HPDE6-E6E7 (cell line): ENCODE results near the gene GALNT11.
"Not testable (repeated sequence)": the region's sequence is repeated elsewhere in the genome, so short reads cannot be mapped to it uniquely, and the experiment has no call there.

ENCODE experiments used
- DNase-seq: peaks from one replicate; pipeline ENCODE4 v3.0.0; 2011; ENCODE audit warnings: missing footprints; ENCODE audit errors: extremely low spot score

Gene GALNT11

DNA sequence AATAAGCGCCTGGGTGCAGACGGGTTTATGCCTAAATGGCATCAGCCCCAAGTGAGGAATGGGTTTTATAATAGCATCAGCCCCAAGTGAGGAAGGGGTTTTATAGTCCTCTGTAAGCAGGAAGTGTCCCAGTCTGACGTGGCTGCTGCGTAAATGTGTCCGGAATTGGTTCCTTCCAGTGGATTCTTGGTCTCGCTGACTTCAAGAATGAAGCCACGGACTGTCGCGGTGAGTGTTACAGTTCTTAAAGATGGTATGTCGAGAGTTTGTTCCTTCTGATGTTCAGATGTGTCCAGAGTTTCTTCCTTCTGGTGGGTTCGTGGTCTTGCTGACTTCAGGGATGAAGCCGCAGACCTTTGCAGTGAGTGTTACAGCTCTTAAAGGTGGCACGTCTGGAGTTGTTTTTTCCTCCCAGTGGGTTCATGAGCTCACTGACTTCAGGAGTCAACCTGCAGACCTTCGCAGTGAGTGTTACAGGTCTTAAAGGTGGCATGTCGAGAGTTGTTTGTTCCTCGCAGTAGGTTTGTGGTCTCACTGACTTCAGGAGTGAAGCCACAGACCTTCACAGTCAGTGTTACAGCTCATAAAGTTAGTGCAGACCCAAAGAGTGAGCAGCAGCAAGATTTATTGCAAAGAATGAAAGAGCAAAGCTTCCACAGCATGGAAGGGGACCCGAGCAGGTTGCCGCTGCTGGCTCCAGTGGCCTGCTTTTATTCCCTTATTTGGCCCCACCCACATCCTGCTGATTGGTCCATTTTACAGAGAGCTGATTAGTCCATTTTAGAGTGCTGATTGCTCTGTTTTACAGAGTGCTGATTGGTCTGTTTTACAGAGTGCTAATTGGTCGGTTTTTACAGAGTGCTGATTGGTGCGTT lies 2.3 kb downstream of the GALNT11 start:
- DNase-seq = not testable (repeated sequence)

DNA sequence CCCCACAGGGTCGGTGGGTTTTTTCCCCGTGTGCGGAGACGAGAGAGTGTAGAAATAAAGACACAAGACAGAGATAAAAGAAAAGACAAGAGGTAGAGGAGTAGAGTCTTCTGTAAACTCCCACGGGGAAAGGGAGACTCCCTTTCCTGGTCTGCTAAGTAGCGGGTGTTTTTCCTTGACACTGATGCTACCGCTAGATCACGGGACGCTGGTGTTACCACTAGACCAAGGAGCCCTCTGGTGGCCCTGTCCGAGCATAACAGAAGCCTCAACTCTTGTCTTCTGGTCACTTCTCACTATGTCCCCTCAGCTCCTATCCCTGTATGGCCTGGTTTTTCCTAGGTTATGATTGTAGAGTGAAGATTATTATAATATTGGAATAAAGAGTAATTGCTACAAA lies 4.6 kb downstream of the GALNT11 start:
- not testable (repeated sequence) for DNase-seq

DNA sequence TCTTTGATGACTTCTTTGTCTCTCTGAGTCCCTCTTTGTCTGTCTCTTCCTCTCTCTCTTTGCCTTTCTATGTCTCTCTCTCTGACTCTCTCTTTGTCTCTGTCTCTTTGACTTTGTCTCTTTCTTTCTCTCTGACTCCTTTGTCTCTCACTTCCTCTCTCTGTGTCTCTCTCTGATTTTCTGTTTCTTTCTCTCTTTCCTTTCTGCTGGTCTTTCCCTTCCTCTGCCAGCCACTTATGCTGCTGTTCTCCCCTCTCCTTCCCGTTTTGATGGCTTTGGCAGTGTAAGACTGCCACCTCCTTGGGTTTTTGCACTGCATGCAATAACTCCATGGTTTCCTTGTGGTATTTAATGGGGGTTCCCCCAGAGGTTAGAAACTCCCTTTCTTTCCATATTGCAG lies 5.2 kb downstream of the GALNT11 start:
- not testable (repeated sequence) for DNase-seq

DNA sequence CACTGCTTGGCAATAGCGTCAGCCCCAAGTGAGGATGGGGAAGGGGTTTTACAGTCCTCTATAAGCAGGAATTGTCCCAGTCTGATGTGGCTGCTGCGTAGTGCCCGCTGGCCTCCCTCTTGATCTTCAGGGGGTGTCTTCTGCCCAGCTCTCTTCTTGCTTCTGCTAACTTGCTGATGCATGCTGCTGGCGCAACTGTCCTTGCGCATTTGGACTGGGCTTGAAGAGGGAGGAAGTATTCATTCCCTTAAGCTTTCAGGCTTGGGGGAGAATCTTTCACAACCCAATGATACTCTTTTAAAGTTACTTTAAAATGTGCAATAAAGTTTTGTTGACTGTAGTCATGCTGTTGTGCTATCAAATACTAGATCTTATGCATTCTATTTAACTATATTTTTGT lies 10.3 kb downstream of the GALNT11 start:
- DNase-seq = no peak

DNA sequence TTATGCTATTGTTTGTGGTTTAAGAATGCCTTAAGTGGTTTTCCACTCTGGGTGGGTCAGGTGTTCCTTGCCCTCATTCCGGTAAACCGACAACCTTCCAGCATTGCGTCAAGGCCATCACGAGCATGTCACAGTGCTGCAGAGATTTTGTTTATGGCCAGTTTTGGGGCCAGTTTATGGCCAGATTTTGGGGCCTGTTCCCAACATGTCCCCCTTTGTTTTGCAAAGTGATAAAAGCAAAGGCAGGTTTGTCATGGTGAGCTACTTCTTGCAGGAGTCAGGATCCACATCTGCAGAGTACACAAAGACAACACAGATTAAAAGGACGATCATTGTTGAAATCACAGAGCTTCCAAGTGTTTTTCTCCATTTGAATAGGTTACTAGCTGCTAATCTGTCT lies 12.9 kb downstream of the GALNT11 start:
- DNase-seq = not testable (repeated sequence)

DNA sequence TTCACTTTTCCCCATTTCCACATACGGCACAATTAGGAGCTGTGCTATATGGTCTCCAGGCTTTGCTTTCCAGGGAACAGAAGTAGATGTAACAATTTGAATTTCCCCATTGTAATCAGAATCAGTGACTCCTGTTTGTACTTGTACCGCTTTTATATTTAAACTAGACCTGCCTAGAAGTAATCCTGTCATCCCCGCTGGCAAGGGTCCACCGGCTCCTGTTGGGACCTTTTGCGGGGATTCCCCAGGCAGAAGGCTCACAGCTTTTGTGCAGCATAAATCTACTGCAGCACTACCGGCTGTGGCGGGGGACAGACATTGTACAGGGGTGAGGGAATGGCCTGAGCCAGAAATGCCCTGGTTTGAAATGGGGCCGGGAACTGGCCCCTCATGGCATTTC lies 17.6 kb downstream of the GALNT11 start:
- not testable (repeated sequence) for DNase-seq

DNA sequence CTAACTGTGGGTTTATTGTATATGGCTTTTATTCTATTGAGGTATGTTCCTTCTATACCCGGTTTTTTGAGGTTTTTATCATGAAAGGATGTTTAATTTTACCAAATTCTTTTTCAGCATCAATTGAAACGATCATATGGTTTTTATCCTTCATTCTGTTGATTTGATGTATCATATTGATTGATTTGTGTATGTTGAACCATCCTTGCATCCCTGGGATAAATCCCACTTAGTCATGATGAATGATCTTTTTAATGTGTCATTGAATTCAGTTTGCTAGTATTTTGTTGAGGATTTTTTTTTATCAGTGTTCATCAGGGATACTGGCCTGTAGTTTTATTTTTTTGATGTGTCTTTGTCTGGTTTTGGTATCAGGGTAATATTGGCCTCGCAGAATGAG lies 19.4 kb downstream of the GALNT11 start:
- DNase-seq = not testable (repeated sequence)

DNA sequence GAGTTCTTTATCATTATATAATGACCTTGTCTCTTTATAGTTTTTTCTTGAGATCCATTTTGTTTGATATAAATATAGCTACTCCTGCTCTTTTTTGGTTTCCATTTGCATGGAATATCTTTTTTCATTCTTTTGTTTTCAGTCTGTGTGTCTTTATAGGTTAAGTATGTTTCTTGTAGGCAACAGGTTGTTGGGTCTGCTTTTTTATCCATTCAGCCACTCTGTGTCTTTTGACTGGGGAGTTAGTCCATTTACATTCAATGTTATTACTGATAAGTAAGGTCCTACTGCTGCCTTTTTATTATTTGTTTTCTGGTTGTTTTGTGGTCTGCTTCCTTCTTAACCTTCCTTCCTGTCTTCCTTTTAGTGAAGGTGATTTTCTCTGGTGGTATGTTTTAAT lies 21.1 kb downstream of the GALNT11 start:
- DNase-seq = no peak

DNA sequence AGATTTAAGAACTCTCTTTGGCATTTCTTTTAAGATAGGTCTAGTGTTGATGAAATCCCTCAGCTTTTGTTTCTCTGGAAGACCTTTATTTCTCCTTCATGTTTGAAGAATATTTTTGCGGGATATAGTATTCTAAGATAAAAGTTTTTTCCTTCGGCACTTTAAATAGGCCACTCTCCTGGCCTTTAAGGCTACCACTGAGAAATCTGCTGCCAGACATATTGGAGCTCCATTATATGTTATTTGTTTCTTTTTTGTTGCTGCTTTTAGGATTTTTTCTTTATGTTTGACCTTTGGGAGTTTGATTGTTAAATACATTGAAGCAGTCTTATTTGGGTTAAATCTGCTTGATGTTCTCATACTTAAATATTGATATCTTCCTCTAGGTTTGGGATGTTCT lies 22.6 kb downstream of the GALNT11 start:
- DNase-seq = no peak

DNA sequence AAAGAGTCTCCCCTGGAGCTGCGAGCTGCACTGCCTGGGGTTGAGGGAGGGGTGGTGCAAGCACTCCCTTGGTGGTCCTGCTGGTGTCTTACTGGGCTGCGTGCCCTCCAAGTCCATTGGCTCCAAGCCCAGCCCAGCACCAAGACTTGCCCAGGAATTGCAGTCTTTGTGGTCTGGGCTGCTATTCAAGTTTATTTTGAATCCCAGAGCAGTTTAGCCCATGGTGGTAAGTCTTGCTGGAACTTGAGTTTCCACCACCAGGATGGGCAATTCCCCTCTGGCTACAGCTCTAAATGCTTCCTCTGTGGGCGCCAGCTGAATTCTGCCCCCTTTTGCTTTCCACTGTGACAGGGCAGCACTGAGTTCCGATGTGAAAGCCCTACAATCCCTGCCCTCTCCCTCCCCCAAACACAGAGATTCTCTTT lies 25.1 kb downstream of the GALNT11 start:
- no peak for DNase-seq

DNA sequence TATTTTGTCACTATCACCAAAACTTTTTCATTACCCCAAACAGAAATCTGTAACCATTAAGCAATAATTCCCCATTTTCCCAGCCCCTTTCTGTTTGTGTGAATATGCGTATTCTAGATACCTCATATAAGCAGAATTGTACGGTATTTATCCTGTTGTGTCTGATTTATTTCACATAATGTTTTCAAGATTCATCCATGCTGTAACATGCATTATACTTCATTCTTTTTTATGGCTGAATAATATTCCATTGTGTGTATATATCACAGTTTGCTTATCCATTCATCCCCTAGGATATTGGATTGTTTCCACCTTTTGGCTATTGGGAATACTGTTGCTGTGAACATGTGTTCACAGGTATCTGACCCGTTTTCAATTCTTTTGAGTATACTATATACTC lies 26.5 kb downstream of the GALNT11 start:
- DNase-seq = no peak

DNA sequence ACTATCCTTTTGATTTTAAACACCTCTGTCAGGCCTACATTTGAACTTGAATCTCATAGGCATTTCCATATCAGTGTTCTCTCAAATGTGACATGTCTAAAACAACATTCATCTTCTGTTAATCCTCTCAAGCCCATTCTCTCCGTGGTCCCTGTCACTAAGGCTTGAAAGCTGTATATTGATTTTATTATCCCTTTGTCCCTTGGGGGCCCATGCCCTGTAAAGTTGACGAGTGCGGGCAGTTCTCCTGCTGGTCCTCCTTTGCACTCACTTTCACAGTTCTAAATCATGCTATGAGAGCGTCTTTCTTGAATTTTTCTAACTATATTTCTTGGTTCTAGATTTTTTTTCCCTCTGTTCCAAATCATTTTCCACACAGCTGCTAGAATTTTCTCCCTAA lies 27.3 kb downstream of the GALNT11 start:
- DNase-seq = no peak

DNA sequence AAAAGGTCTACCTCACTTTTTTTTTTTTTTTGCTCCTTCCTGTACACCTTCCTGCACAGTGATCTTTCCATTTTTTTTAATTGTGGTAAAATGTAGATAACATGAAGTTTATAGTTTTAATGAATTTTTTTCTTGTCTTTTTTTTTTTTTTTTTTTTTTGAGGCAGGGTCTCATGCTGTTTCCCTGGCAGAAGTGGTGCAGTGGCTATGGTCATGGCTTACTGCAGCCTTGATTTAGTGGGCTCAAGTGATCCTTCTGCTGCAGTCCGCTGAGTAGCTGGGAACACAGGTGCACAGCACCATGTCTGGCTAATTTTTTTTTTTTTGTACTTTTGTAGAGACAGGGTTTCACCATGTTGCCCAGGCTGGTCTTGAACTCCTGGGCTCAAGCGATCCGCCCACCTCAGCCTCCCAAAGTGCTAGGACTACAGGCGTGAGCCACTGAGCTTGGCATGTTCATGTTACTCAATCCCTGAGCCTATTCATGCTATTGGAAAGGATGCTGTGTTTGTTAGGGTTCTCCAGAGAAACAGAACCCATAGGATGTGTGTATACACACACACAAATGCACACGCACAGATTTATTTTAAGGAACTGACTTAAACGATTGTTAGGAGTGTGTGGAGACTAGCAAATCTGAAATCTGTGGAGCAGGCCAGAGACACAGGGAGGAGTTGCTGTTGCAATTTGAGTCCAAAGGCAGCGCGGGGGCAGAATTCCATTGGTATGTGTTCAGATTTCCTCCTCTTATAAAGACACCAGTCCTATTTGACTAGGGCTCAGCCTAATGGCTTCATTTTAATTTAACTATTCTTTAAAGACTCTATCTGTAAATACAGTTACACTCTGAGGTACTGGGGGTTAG lies 29.1 kb downstream of the GALNT11 start:
- no peak for DNase-seq

DNA sequence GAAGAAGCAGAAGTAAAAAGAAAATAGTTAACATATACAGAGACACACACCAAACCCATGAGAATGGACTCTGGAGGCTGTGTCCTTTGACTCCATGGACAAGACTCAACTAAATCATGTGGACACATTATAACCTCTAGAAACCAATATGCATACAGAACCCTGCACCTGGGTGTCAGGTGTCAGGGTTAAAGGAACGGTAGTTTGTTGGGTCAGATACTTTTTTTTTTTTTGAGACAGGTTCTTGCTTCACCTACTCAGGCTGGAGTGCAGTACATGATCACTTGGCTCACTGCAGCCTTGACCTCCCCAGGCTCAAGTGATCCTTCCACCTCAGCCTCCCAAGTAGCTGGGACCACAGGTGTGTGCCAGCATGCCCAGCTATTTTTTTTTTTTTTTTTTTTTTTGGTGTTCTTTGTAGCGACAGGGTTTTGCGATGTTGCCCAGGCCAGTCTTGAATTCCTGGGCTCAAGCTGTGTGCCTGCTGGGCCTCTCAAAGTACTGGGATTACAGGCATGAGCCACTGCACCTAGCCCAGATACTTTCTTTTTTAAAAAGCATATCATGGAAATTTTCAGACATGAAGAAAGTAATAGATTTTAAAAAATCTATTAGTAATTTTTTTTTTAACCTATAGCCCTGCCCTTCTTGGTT lies 31.3 kb downstream of the GALNT11 start:
- DNase-seq = no peak

DNA sequence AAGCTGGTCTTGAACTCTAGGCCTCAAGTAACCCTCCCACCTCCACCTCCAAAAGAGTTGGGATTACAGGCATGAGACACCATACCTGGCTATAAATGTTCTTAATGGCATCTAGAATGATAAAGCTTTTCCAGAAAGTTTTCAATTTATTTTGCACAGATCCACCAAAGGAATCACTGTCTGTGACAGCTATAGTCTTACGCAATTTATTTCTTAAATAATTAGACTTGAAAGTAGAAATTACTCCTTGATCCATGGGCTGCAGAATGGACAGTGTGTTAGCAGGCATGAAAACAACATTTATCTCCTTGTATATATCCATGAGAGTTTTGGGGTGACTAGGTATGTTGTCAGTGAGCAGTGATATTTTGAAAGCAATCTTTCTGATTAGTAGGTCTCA lies 33.8 kb downstream of the GALNT11 start:
- DNase-seq = no peak

DNA sequence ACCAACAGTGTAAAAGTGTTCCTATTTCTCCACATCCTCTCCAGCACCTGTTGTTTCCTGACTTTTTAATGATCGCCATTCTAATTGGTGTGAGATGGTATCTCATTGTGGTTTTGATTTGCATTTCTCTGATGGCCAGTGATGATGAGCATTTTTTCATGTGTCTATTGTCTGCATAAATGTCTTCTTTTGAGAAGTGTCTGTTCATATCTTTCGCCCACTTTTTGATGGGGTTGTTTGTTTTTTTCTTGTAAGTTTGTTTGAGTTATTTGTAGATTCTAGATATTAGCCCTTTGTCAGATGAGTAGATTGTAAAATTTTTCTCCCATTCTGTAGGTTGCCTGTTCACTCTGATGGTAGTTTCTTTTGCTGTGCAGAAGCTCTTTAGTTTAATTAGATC lies 35.6 kb downstream of the GALNT11 start:
- not testable (repeated sequence) for DNase-seq

DNA sequence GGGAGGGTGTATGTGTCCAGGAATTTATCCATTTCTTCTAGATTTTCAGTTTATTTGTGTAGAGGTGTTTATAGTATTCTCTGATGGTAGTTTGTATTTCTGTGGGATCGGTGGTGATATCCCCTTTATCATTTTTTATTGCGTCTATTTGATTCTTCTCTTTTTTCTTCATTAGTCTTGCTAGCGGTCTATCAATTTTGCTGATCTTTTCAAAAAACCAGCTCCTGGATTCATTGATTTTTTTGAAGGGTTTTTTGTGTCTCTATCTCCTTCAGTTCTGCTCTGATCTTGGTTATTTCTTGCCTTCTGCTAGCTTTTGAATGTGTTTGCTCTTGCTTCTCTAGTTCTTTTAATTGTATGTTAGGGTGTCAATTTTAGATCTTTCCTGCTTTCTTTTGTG lies 37.7 kb downstream of the GALNT11 start:
- not testable (repeated sequence) for DNase-seq

DNA sequence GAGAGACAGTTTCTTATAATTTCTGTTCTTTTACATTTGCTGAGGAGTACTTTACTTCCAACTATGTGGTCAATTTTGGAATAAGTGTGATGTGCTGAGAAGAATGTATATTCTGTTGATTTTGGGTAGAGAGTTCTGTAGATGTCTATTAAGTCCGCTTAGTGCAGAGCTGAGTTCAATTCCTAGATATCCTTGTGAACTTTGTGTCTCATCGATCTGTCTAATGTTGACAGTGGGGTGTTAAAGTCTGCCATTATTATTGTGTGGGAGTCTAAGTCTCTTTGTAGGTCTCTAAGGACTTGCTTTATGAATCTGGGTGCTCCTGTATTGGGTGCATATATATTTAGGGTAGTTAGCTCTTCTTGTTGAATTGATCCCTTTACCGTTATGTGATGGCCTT lies 38.3 kb downstream of the GALNT11 start:
- DNase-seq = not testable (repeated sequence)

DNA sequence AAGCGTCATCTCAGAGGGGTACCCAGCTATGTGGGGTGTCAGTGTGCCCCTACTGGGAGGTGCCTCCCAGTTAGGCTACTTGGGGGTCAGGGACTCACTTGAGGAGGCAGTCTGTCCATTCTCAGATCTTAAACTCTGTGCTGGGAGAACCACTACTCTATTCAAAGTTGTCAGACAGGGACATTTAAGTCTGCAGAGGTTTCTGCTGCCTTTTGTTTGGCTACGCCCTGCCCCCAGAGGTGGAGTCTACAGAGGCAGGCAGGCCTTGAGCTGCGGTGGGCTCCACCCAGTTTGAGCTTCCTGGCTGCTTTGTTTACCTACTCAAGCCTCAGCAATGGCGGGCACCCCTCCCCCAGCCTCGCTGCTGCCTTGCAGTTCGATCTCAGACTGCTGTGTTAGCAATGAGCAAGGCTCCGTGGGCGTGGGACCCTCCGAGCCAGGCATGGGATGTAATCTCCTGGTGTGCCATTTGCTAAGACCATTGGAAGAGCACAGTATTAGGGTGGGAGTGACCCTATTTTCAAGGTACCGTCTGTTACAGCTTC lies 40.4 kb downstream of the GALNT11 start:
- DNase-seq = not testable (repeated sequence)

DNA sequence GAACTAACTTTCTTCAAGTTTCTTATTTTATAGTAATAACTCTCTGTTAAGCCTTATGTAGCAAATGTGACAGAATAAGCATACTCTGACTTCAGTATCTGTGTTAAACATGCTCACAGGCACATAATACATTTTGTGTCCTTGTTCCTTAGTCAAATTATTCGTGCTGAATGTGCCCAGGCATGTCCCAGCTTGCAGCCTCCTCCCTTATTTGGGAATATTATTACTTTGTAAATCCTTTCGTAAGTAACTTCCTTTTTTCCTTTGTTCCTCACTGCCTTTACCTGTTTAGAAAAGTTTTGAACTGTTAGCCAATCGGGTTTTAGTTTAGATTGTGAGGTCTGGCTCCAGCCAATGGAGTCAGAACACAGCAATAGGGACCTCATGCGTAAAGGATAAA lies 46.9 kb downstream of the GALNT11 start:
- DNase-seq = no peak

DNA sequence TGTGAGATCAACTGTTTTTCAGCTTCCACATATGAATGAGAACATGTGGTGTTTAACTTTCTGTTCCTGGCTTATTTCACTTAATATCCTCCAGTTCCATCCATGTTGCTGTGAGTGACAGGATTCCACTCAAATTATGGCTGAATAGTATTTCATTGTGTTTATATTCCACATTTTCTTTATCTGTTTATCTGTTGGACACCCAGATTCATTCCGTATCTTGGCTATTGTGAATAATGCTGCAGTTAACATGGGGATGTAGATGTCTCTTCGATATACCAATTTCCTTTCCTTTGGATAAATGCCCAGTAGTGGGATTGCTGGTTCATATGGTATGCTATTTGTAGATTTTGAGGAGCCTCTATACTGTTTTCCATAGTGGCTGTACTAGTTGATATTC lies 47.9 kb downstream of the GALNT11 start:
- no peak for DNase-seq

DNA sequence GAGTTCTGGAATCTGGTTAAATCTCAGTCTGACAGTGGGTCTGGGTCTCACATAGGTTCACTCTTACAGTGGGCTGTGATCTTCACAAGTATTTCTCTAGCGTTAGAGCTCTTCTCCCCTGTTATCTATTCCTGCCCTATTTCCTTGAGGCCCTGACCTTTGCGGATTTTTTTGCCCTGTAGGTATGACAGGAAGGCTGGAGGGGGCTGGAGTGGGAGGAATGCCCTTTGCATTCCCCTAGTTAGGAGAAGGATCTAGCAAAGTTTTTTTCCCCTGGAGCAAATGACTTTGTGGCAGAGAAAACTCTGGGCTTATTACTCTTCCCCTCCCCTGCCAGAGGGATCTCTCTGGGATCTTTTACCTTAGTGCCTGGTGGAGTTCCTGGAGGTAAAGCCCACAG lies 49.2 kb downstream of the GALNT11 start:
- DNase-seq = no peak
